SU-DHL-6 (cell line): ENCODE results near the gene GABBR2.

ENCODE experiments used
- CTCF ChIP-seq: fragments of 200-600 bp; sonication (generic); IDR thresholded peaks from one replicate; pipeline ENCODE4 v1.5.1; 2017; ENCODE audit warnings: antibody characterized with exemption, mild to moderate bottlenecking, low read length, moderate library complexity; ENCODE audit not compliant: insufficient read depth, poor library complexity, severe bottlenecking
- EZH2phosphoT487 ChIP-seq: fragments of 200-600 bp; sonication (generic), shearing (Covaris generic); conservative IDR thresholded peaks from 2 replicates; pipeline ENCODE4 v1.6.1; 2018; ENCODE audit warnings: mild to moderate bottlenecking, antibody characterized with exemption, low read length, moderate library complexity, mixed read lengths

- no peak for TF ChIP-seq CTCF
- no peak for TF ChIP-seq EZH2phosphoT487
These were observed 190.2 kb downstream of the GABBR2 start for GRCh38 chr9:98518556-98518955.
